ENCODE results near the gene GRHL1.

The GRHL1 gene

DNA sequence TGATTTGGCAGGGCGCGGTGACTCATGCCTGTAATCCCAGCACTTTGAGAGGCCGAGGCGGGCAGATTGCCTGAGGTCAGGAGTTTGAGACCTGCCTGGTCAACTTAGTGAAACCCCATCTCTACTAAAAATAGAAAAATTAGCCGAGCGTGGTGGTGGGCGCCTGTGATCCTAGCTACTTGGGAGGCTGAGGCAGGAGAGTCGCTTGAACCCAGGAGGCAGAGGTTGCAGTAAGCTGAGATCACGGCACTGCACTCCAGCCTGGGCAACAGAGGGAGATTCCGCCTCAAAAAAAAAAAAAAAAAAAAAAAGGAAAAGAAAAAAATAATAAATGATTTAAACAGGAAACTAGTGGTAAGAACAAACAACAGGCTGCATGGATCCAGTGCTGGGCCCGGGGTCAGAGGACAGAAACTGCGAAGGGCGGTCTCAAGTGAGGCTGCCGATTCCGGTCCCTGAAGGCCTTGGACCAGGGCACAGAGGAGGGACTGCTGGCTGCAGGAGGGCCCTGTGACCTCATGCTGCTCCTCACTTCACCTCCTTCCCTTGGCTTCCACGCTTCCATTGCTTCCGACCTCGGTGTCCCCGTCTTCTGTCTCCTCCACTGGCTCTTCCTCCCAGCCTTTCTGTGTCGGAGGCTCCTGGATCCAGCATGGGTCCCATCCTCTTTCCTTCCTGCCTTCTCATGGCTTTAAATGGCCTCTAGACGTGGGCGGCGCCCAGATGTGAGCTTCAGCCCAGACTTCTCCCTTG lies 2.1 kb upstream of the GRHL1 start:
- no peak for DNase-seq (ENCODE audit: low read depth)

DNA sequence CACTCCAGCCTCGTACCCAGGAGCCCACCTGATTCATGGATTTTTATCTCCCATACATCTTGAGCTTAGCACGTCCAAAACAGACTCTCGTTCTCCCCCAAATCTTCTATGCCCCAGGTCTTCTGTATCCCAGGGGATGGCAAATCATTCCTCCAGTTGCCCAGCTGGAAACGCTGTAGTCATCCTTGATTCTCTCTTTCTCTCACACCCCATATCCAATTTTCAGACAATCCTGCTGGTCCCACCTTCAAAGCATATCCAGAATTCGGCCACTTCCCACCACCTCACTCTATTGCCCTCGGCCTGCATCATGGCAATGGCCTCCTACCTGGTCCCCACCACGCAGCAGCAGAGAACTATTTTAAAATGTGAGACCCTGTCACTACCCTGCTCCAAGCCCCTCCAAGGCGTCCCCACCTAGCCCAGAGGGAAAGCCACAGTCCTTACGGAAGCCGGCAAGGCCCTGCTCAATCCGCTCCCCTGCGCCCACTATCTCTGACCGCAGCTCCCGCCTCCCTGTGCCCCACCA lies 1.4 kb upstream of the GRHL1 start:
- DNase-seq (ENCODE audit: low read depth) = no peak

DNA sequence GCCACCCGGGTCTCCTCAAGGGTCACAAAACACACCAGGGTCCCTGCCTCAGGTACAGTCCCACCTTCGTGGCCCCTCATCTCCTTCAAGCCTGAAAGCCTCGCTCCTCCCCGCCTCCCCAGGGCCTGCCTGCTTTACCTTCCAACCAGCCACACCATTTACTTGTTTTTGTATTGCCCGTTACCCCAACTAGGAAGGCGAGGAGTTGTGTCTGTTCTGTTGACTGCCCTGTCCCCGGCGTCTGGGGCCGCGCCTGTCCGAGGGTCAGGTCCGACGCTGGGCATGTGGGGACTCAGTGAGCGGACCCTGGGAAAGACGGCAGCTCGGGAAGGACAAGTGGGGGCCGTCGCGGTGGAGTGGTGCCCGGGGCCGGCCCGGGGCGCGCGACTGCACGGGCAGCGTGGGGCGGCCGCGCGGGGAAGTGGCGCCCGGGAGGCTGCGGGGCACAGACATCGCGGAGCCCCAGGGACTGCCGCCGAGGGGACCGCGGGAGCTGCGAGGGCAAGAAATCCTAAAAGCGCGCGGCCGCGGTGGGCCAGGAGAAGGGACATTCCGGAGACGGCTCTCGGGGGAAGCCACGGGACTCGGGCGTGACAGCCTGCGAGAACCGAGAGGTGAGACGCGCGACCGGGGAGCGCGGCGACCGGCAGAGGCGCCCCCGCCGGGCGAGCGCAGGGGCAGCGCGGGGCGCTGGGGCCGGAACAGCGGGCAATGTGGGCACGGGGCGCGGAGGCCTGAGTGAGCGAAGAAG lies 797 bp upstream of the GRHL1 start:
- DNase-seq (ENCODE audit: low read depth) = no peak

DNA sequence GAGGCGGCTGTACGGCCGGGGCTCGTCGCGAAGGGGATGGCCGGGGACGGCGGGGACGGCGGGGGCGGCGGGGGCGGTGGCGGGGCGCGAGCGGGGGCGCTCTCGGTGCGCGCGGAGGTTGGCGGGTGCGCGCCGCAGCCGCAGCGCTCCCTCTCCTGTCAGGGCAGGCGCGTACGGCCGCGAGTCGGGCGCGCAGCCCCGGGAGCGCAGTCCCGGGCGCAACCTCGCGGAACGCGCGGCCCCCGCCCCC lies 296 bp upstream of the GRHL1 start:
- DNase-seq (ENCODE audit: low read depth) = no peak

DNA sequence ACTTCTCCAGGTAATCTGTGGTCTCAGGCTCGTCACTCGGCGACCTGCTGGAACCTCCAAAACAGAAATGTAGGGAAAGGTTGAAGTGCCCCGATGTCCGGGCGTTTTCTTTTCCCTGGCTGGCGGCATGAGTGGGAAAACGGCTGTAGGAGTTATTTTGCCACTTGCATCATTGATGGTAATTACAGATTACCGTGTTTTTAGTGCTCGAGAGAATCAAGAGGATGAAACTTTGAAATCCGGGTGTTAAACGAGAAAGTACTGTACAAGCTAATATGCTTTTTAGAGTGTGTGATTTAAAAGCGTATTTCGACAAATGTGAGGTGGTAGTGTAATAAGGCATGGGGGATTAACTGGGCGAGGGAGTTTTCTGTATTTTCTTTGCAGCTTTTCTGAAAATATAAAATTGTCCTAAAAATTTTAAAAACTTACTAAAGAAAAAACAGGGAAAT lies 819 bp downstream of the GRHL1 start:
- no peak for DNase-seq (ENCODE audit: low read depth)

DNA sequence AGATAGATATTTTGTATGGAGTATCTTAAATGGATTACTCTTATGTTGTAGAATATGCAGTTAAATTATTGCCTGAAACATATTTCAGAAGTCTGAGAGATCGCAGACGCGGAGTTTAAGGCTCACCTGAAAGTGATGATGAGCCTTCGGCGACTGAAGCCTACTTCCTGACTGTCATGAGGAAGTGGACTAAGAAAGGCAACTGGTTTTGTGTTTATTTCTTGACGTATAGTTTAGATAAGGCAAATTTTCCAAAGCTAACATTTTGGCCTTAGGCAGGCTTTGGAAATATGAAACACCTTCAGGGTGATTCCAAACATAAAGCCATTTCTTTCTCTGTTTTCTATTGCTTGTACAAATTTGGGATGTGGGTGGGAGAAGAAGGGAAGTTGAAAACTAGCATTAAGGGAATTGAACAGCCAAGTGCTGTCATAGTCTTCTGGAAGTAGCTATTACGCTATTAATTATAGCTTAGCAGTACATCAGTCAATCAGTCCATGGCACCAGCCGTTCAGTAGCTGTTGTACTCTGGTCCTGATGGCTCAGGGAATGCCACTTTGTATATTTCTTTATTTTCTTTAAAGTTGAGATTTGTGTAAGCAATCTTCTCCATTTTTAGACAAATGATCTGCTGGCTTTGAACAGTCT lies 1.5 kb downstream of the GRHL1 start:
- no peak for DNase-seq (ENCODE audit: low read depth)

DNA sequence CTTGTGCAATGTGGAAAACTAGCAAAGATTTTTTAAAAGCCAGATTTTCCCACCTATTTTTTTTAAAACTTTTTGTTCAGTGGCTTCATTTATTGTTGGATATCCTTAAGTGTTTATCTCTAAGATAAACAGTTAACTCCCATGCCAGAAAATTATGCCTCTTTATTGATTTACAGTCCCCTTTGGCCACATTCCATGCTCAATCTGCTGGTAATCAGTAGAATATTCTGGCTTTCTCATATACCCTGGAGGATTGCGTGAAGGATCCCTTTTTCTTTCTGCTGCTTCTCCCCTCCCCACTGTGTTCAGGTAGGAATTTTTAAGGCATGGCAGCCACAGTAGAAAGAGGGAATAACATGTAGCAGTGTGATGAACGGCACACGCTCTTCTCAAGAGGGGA lies 2.6 kb downstream of the GRHL1 start:
- DNase-seq (ENCODE audit: low read depth) = no peak

DNA sequence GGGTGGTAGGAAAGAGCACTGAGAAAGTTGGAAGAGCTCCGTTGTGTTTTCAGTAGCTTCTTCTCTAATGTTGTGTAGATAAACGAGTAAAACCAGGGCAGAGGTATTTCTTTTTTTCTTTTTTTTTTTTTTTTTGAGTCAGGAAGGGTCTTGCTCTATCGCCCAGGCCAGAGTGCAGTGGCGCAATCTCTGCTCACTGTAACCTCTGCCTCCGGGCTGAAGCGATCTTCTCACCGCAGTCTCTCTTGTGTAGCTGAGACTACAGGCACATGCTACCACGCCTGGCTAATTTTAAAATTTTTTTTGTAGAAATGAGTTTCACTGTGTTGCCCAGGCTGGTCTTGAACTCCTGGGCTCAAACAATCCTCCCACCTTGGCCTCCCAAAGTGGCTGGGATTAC lies 6.6 kb downstream of the GRHL1 start:
- no peak for DNase-seq (ENCODE audit: low read depth)

DNA sequence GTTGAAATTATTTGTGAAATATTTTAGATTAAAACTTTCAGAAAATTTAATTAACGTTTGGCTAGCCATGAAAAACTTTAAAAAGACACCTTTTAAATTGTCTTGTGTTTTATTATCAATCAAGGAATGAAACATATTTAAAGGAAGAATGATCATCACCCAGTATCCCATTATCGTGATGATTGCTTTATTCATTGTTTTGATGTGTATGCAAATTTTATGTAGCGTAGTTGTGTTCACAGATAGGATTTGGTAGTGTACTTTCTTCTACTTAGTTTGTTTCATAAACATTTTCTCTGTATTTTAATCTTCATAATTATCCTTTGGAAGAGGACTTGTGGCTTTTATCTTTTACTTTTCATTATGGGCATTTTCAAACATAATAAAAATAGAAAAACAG lies 7.8 kb downstream of the GRHL1 start:
- DNase-seq (ENCODE audit: low read depth) = no peak

DNA sequence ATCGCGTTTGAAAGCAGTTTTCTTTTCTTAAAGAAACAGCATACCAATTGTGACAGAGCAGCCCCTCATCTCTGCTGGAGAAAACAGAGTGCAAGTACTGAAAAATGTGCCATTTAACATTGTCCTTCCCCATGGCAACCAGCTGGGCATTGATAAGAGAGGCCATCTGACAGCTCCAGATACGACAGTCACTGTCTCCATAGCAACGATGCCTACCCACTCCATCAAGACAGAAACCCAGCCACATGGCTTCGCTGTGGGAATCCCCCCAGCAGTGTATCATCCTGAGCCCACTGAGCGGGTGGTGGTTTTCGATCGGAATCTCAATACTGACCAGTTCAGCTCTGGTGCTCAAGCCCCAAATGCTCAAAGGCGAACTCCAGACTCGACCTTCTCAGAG lies 9.5 kb downstream of the GRHL1 start:
- no peak for DNase-seq (ENCODE audit: low read depth)

DNA sequence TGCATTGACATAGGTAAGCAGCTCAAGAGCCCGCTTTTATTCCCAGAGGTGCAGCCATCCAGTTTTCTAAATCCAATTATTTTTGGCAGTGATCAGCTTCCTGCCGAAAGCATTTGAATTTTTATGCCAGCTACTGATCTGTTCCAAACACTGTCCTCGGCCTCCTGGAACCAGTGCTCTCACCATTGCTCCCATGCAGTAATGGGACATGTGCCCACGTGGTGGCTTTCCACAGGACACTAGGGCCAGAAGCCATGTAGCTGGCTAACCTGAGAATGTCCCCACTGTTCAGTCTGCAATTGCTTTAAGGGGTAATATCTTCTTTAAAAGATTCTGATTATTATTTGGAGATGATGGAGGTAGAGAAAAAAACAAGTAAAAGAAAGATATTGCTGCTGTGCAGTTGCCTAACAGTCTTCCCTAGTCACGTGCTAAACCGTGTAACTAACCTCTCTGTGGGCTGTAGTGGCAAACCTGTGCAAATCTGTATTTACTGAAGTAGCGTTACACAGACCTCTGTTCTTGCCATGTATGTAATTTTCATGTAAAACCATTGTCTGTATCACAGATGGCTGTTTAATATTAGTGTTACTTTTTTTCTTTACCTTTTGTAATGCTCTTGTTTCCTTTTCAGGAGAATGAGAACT lies 13.0 kb downstream of the GRHL1 start:
- no peak for DNase-seq (ENCODE audit: low read depth)

DNA sequence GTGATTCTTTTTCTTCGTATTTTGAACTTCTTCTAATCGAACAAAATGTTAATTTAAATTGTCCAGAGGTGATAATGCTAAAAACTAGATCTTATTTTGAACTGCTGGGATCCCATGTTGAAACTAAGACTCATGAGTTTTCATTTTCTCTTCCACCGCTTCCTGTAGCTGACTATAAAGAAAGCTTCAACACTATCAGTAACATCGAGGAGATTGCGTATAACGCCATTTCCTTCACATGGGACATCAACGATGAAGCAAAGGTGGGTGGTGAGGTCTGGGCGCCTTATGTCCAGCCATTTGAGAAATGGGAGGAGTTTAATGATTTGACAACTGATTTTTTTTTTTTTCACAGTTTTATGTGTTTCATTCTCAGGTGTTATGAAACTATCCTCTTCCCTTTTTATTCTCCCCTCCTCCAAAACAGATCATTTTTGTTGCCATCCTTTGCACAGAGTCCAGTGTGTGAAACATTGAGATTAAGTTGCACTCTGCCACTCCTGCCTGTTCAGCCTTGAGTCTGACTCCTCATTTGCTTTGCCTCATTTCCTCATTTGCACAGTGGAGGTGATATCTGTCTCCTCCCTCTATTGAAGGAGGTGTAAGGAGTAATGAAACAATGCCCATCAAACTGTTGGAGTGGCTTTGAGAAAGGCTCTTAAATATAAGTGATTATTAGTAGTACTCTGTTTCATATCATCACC lies 13.8 kb downstream of the GRHL1 start:
- DNase-seq (ENCODE audit: low read depth) = no peak

DNA sequence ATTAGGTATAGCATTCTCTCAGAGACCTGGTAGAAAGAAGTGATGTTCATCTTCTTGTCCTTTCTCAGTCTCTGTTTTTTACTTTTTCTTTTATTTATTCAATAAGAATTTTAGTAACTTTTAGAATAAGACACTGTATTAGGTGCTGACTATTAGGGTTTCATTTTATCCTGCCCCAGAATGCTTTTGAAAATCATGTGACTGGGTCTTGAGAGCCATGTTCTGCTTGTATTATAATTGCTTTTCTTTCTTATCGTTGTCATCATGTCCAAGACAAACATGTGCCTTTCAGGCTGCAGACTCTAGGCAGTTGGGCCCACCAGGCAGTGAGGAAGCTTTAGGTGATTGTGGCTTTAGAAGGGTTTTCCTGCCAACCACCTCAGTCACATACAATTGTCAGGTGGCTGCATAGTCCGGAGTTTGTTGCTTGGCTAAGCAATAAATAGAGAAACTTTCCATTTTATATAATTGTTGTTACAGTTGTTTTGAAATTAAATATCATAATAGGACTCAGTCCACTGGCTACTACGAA lies 15.1 kb downstream of the GRHL1 start:
- no peak for DNase-seq (ENCODE audit: low read depth)

DNA sequence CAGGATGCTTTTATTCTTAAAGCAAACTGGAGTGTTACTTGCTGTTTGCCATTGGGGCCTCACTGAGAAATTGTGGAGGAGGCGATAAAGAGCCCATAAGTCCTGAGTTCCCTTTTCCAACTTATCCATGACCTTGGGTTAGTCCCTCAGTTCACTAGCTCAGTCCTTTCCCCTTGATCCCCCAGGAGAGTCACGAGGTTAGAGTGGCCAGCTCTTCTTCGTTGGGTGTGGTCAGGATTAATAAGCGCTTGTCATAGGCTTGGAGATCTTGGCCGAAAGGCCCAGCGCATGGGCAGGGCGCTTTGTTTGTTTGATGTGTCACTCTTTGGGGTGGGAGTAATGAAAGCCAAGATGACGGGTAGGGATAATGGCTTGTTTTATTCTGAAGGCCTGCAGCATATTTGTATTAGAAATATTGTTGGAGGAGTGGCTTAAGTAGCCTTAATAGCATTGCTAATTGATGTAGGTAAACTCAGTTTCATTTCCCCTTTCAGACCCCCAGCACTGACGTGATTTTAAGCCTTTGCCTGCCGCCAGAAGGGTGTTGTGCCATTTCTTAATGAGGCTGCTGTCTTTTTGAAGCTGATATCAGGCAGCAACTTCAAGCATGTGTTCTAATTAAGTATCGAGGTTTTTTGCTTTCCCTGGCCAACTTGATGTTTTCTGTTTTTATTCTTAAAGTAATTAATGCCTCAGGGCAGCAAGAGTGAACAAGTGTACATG lies 15.7 kb downstream of the GRHL1 start:
- no peak for DNase-seq (ENCODE audit: low read depth)

DNA sequence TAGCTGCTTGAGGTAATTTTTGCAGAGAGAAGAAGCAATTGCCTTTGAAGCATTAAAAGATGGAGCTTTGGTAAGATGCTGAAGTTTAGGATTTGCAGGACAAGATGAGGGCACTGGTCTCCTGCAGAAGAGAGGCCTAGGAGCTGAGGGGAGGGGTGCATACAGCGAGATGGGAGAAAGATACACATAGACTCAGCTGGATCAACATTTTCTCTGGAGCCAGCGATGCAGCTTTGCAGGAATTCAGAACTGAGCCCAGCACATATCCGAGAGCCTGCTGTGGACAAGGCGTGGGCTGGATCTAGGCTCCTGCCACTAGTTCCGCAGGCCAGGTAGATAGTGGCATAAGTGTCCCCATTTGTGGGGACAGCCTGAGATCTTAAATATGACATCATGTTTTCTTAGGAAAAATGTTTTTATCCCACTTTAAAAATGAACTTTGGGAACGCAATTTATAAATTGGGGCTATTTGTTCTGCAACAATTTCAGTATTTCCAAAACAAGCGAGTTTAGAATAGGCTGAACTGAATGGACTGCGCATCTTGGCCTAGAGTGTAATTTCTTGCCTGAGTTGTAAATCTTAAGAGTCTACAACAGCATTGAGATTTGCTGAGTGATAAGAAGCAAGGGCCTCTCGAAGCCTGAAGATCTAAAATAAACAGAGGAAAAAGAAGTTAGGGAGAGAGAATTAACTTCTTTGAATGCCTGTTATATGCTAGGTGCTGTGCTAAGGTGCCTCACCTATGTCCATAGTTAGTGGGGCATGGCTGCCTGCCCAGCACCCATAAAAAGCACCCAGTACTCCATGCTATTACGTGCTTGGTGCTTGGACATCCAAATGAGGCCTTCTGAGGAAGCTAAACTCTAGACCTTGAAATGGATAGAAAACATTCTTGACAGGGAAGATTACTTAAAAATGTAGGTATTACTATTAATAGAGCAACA lies 17.3 kb downstream of the GRHL1 start:
- no peak for DNase-seq (ENCODE audit: low read depth)

DNA sequence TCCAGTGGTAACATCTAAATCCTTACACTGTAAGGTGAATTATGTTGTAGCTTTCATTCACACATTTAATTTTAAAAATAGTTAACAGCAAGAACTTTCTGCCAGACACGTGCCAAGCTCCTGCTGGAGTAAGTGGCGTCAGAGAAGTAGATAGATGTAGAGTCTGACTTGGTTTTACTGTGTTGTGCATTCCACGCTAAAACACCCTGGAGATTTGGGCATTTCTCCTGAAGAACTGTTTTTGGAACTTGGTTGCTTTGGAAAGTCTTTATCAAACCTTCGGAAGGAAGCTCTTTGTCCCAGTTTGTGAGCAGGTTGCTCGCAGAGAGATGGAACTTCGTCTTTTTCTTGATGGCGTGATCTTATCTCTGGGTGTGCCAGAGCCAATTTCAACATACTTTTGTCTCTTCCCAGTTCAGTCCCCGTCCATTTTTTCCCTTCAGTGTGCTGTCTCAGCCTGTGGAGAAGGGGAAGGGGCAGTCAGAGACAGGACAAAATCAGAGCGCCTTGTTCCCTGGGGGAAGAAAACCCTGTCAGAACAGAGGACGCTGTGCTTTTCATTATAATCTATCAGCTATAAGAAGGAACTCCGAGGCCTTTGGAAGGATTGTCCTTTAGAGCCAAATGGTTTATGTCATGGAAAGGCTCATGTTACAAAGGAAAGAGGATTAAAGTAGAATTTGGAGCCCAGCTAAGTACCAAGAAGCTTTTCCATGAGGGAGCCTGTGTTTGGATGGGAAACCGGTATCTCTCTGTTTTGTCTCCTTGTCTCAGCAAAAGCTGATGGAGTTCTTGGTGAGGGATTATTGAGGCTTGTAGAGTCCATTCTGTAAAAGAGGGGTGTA lies 18.9 kb downstream of the GRHL1 start:
- DNase-seq (ENCODE audit: low read depth) = no peak

DNA sequence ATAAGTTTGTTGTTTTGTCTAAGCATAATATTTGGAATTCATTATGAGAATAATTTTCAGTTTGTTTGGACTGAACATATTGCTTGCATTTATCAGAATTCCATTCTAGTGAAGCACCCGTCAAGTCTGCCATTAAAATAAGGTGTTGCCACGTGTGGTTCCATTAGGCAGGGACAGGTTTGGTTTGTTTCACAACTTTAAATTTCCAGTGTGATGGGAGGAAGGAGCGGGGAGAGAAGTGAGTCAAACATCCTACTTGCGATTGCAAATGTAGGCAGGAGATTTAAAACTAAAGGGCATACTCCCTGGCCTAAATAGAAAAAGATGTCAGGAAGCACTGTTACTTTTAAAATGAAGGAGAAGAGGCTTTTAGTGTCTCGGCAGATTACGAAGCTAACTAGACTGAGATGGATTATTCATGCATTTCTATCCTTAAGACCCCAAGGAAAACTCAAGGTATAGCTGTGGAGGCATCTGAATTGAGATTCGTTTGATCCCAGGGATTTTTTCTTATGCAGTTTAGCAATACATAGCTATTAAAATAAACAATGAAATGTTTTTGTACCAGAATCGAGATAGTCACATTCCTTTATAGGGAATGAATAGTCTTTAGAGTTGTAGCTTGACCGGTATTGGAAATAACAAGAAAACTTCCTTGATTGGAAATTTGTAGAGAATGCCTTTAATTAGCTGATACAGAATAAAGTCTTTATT lies 19.8 kb downstream of the GRHL1 start:
- DNase-seq (ENCODE audit: low read depth) = no peak

DNA sequence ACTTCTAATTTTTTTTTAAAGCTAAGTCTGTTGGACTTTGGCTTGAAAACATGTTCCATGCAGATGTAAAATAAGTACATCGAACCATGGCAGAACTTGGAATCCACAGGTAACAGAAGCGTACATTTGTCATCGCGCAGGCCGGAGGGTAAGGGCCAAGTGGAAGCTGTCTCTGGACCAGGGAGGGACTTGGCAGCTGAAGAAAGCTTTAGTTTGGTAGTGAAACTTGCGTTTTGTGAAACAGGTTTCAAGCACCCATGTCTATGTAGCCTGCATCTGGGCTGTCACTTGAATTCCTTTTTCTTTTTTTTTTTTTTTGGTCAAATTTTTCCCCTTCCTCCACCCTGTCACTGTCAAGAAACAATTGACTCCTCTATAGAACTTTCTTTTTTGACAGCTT lies 20.4 kb downstream of the GRHL1 start:
- DNase-seq (ENCODE audit: low read depth) = no peak
